ENCODE data around the gene BRAP.
"Not testable (repeated sequence)": the region's sequence is repeated elsewhere in the genome, so short reads cannot be mapped to it uniquely, and the experiment has no call there.

BRAP gene

GRCh38 chr12:111606767-111607230 lies 79.0 kb downstream of the BRAP start:
- FAIRE-seq = no peak

DNA sequence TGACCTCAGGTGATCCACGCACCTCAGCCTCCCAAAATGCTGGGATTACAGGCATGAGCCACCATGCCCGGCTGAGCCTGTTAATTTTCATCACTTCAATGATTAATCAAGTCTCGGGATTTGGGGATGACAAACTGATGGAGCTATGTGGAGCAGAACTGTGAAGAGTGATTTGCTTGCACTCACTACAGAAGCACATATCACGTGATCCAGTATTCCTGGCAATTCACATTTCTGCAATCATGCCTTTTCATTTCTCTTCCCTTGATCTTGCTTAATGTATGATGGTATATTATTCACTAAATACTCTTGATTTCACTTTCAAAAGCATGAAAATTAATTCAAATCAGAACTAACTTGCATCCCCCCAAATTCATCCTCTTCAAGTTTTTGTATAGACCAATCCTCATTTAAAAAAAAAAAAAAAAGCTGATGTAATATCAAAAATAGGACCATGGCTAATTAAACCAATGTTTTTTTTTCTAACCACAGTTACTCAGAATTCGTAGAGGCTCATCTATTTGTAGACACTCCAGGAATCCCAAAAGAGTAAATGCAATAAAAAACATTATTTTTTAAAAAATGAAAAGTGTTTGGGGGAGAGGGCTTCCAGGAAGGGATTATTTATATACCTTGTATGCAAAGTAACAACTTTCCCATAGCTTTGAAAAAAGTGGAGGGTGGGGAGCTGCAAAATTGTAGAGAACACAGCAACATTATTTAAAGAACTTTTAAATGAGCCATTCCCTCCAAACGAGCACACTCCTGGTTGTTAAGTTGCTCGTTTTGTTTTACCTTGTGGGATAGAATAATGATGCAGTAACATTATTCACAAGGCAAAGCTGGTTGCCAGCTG lies 79.6 kb downstream of the BRAP start:
- no peak for FAIRE-seq

GRCh38 chr12:111602857-111603256 lies 82.9 kb downstream of the BRAP start:
- FAIRE-seq = not testable (repeated sequence)

DNA sequence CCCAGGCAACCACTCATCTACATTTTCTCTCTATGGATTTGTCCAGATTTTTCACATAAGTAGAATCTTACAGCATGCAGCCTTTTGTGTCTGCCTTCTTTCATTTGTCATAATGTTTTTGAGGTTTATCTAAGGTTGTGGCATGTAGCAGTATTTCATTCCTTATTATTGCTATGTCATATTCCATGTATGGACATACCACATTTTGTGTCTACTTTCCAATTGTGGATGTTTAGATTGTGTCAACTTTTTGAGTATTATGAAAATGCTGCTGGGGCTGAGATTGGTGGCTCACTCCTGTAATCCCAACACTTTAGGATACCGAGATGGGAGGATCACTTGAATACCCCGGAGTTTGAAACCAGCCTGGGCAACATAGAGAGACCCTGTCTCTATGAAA lies 83.4 kb downstream of the BRAP start:
- no peak for FAIRE-seq

DNA sequence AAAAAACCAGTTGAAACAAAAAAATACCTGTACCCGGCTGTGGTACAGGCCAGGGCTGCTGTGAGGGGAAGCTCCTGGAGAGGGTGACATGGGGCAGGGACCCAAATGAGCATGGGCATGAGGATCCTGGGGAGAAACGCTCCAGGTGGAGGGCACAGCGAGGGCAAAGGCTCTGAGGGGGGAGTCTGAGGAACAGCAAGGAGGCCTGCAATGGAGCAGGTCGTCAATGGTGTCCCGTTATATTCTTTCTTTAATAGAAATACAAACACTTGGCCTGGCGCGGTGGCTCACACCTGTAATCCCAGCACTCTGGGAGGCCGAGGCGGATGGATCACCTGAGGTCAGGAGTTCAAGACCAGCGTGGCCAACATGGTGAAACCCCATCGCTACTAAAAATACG lies 84.8 kb downstream of the BRAP start:
- not testable (repeated sequence) for FAIRE-seq

GRCh38 chr12:111600205-111600642 lies 85.5 kb downstream of the BRAP start:
- no peak for FAIRE-seq

- FAIRE-seq = no peak
Observed at GRCh38 chr12:111599453-111600204, 86.1 kb downstream of the BRAP start.

- no peak for FAIRE-seq
Observed at GRCh38 chr12:111598637-111599452, 86.9 kb downstream of the BRAP start, which contains the start of gene ATXN2. ATXN2 (minus strand) TSS chr12:111599315; CDS start chr12:111599034, 281 bp downstream.

DNA sequence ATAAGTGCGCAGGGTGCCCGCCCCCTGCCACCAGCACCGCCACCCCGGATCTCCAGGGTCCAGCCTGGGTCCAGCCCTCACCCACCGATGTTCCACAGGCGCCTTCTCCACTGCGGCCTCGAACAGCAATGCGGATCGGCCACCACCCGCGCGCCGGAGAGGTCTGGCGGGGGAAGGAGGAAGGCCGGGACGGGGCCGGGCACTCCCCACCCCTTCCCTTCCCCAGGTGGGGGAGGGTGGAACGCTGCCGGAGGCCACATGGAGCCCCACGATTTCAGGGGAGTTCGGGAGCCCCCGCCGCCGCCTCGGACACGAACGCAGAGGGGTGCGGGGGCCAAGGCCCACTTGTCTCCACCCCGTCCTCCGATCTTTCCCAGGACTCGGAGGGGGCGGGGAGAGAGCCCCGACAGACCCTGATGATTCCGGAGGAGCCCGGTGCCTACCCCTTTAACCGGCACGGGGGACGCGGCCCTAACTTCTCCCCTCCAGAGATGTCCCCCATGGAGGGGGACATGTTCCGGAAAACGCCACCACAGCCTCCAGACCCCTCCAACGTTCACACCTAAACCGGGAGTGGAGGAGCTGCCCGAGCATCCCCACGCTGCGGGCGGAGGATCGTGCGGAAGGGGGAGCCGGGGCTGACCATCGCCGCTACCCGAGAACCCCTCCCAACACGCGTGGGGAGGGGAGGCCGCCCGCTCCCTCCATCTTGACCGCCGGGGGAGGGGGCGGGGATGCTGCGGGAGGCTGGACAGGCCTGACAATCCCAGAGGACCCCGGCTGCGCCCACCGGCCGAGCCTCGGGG lies 87.7 kb downstream of the BRAP start:
- FAIRE-seq = no peak

DNA sequence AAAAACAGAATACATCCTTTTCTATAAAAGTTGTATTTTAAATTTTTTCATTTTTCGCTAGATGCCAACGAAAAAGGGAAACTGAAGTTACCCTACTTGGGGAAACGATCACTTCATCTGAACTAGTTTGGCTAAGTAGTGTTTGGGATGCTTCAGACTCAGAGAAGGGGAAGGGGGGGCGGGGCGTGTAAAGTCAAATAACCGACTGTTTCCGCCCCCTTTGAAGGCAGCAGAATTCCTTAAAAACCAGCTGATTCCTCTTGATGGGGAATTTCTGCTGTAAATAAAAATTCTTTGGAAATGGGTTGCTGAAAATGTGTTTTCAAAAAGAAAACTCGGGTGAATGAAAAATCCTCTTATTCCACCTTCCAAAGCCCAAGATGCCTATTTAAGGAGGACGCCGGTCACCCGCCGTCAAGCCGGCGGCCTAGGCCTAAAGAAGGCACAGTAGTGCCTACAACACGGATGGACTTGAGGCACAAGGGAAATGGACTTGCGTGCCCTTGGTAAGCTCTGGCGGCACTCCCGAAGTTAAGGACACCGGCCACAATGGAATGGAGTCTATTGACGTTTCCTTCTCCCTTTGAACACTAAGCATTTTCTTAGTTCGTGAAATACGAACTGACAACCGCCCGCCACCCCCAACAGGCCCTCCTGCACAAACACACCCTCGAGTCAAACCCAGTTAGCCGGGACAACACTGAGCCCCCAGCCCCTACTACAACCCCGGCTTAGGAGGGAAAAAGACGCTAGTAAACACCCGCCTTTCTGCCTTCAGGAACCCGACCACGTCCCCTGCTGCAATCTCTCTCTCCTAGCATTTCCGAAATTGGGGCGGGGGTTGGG lies 88.5 kb downstream of the BRAP start:
- no peak for FAIRE-seq

GRCh38 chr12:111595341-111595835 lies 90.4 kb downstream of the BRAP start:
- FAIRE-seq = not testable (repeated sequence)
